Spinal cord (tissue), 10 donors: ENCODE measurements around the gene FAM83G. TPM values are rescaled to one million over a fixed set of nuclear protein-coding genes. Genes with fewer than 3 reads are reported as not detected.

ENCODE experiments used
- DNase-seq, 6 donors: peaks; one replicate each; pipeline versions ENCODE4 v3.0.0 to v3.0.0-alpha.2; 2013 to 2015; ENCODE audit warnings: low spot score in 6 of 6, low read depth in 4 of 6
- H3K27ac ChIP-seq: one replicate; pipeline ENCODE4 v1.5.1; 2013; ENCODE audit warnings: low read depth, low read length, control low read depth
- H3K27me3 ChIP-seq: one replicate; pipeline ENCODE4 v1.6.1; 2013; ENCODE audit warnings: low read length; ENCODE audit not compliant: control insufficient read depth, insufficient read depth
- H3K36me3 ChIP-seq: one replicate; pipeline ENCODE4 v1.6.1; 2013; ENCODE audit warnings: low read length; ENCODE audit not compliant: control insufficient read depth, insufficient read depth
- H3K4me1 ChIP-seq: one replicate; pipeline ENCODE4 v1.6.1; 2013; ENCODE audit warnings: low read length; ENCODE audit not compliant: control insufficient read depth, insufficient read depth
- H3K4me3 ChIP-seq: one replicate; pipeline ENCODE4 v1.5.1; 2013; ENCODE audit warnings: low read depth, low read length, control low read depth
- H3K9me3 ChIP-seq: one replicate; pipeline ENCODE4 v1.6.1; 2013; ENCODE audit warnings: low read length; ENCODE audit not compliant: control insufficient read depth, insufficient read depth
- WGBS: methylation state at CpG from one replicate; pipeline ENCODE4 v1.1.5; 2013; ENCODE audit warnings: missing lambda C conversion rate; ENCODE audit not compliant: insufficient coverage; 5-methylcytosine and 5-hydroxymethylcytosine counted together
- polyA plus RNA-seq, 2 donors: library from polyadenylated mRNA; unstranded; fragments of 120-200 nt; gene quantifications; one replicate each; pipeline ENCODE4 v1.2.1, GENCODE V29; 2013; ENCODE audit not compliant: insufficient read length in 2 of 2
- total RNA-seq, 2 donors: library from RNA; depleted of rRNA in 1 of 2; stranded (reverse); fragments of 120-200 nt in 1 of 2; fragments of >200 nt in 1 of 2; gene quantifications; one replicate each; pipeline versions ENCODE4 v1.2.3 to v1.2.4, GENCODE V29; 2013 to 2014
- donor health status: healthy.

FAM83G gene
- total and polyA plus RNA-seq, 4 donors: 1.2 to 2.1 (median 1.6) TPM

- no peak for DNase-seq
- Histone ChIP-seq H3K4me1 (peaks cover under 1% of the 10 kb centered on the region), H3K27ac (no peak overlapping the region), H3K27me3 (no peaks in the 10 kb centered on the region), H3K9me3 (no peaks in the 10 kb centered on the region), H3K4me3 (no peak overlapping the region), H3K36me3 (peaks cover 24% of the 10 kb centered on the region)
- 96% methylated on average over 9 of the region's 10 CpGs for WGBS
These were observed 30.0 kb downstream of the FAM83G start for GRCh38 chr17:18974407-18975149.

- Histone ChIP-seq H3K9me3 (no peaks in the 10 kb centered on the region), H3K36me3 (peaks cover 16% of the 10 kb centered on the region), H3K27me3 (no peaks in the 10 kb centered on the region), H3K4me3 (no peak overlapping the region), H3K27ac (no peak overlapping the region), H3K4me1 (peaks cover 22% of the 10 kb centered on the region)
- no peak for DNase-seq
- WGBS: 97% methylated on average over 5 of the region's 7 CpGs
These were observed 32.8 kb downstream of the FAM83G start for GRCh38 chr17:18971801-18972200.

GRCh38 chr17:18970582-18971480, 33.7 kb downstream of the FAM83G start:
- H3K9me3 ChIP-seq: no peaks in the 10 kb centered on the region
- peaks cover 22% of the 10 kb centered on the region for H3K4me1 ChIP-seq
- no peaks in the 10 kb centered on the region for H3K27me3 ChIP-seq
- no peak overlapping the region for H3K27ac ChIP-seq
- peaks cover 14% of the 10 kb centered on the region for H3K36me3 ChIP-seq
- 96% methylated on average over 20 of the region's 28 CpGs for WGBS
- no peak overlapping the region for H3K4me3 ChIP-seq
- DNase-seq: no peak

GRCh38 chr17:18968945-18969887, 35.3 kb downstream of the FAM83G start:
- Histone ChIP-seq H3K27ac (no peak overlapping the region), H3K4me1 (peaks cover 22% of the 10 kb centered on the region), H3K36me3 (peaks cover 14% of the 10 kb centered on the region), H3K9me3 (no peaks in the 10 kb centered on the region), H3K4me3 (no peak overlapping the region), H3K27me3 (no peaks in the 10 kb centered on the region)
- no peak for DNase-seq
- WGBS: 78% methylated on average over 22 of the region's 23 CpGs

GRCh38 chr17:18968345-18968744, 36.2 kb downstream of the FAM83G start:
- Histone ChIP-seq H3K4me3 (no peak overlapping the region), H3K9me3 (no peaks in the 10 kb centered on the region), H3K27me3 (no peaks in the 10 kb centered on the region), H3K36me3 (peaks cover 14% of the 10 kb centered on the region), H3K4me1 (peaks cover 22% of the 10 kb centered on the region), H3K27ac (no peak overlapping the region)
- WGBS: 91% methylated on average over 4 of the region's 4 CpGs
- no peak for DNase-seq

GRCh38 chr17:18967916-18968315, 36.6 kb downstream of the FAM83G start:
- H3K4me1 ChIP-seq: peaks cover 22% of the 10 kb centered on the region
- no peak overlapping the region for H3K27ac ChIP-seq
- peaks cover 14% of the 10 kb centered on the region for H3K36me3 ChIP-seq
- no peaks in the 10 kb centered on the region for H3K27me3 ChIP-seq
- no peak for DNase-seq
- no peak overlapping the region for H3K4me3 ChIP-seq
- no peaks in the 10 kb centered on the region for H3K9me3 ChIP-seq
- WGBS: 78% methylated on average over 4 of the region's 4 CpGs

- peaks cover 14% of the 10 kb centered on the region for H3K36me3 ChIP-seq
- 38% methylated on average over 19 of the region's 19 CpGs for WGBS
- no peak overlapping the region for H3K4me3 ChIP-seq
- no peaks in the 10 kb centered on the region for H3K9me3 ChIP-seq
- no peaks in the 10 kb centered on the region for H3K27me3 ChIP-seq
- no peak overlapping the region for H3K27ac ChIP-seq
- peaks cover 22% of the 10 kb centered on the region for H3K4me1 ChIP-seq
- DNase-seq: peak in 1 of 6 donors; percentile 22
These were observed 37.5 kb downstream of the FAM83G start for GRCh38 chr17:18966831-18967624.

- WGBS: 70% methylated on average over 11 of the region's 14 CpGs
These were observed 38.9 kb downstream of the FAM83G start for GRCh38 chr17:18965530-18966236.

More at GRCh38 chr17:18965530-18966236, 38.9 kb downstream of the FAM83G start:
- peaks cover 5% of the 10 kb centered on the region for H3K36me3 ChIP-seq
- H3K9me3 ChIP-seq: no peaks in the 10 kb centered on the region
- no peak for DNase-seq
- no peak overlapping the region for H3K27ac ChIP-seq
- H3K4me1 ChIP-seq: peaks cover 22% of the 10 kb centered on the region
- H3K4me3 ChIP-seq: no peak overlapping the region
- no peaks in the 10 kb centered on the region for H3K27me3 ChIP-seq
